ENCODE data around the gene HDGF. TPM values are rescaled to one million over a fixed set of nuclear protein-coding genes. Genes with fewer than 3 reads are reported as not detected.

Gene HDGF
- total RNA-seq, 2 donors from 2014 or later = 198 to 243 TPM

GRCh38 chr1:156749419-156750118 is 1.9 kb downstream of the HDGF start:
- intact Hi-C loops (cut with DNase I, micrococcal nuclease) = no loop called here
- DNase-seq = peak; percentile 67 to 80
- ATAC-seq = peak; percentile 54

GRCh38 chr1:156748670-156749418 is 2.6 kb downstream of the HDGF start:
- intact Hi-C loops (cut with DNase I, micrococcal nuclease) = no loop called here
- DNase-seq (peak; percentile 76 to 81), ATAC-seq (peak; percentile 44)

GRCh38 chr1:156747742-156748669 is 3.5 kb downstream of the HDGF start:
- DNase-seq (no peak), ATAC-seq (no peak)
- intact Hi-C loops (cut with DNase I, micrococcal nuclease) = no loop called here

GRCh38 chr1:156746728-156747631 is 4.5 kb downstream of the HDGF start:
- peak; percentile 93 to 95 for DNase-seq
- intact Hi-C loops (cut with DNase I, micrococcal nuclease) = no loop called here
- ATAC-seq = peak; percentile 30

- intact Hi-C loops (cut with DNase I, micrococcal nuclease) = no loop called here
- no peak for DNase-seq
- ATAC-seq = no peak
Measured at GRCh38 chr1:156746406-156746727, 5.1 kb downstream of the HDGF start.

- intact Hi-C loops (cut with DNase I, micrococcal nuclease) = no loop called here
- DNase-seq (no peak), ATAC-seq (no peak)
Measured at GRCh38 chr1:156745881-156746280, 5.6 kb downstream of the HDGF start.

GRCh38 chr1:156744786-156745419 is 6.6 kb downstream of the HDGF start:
- no peak for ATAC-seq
- no peak for DNase-seq
- intact Hi-C loops (cut with DNase I, micrococcal nuclease) = no loop called here

- DNase-seq (no peak), ATAC-seq (no peak)
- intact Hi-C loops (cut with DNase I, micrococcal nuclease) = no loop called here
Measured at GRCh38 chr1:156744344-156744743, 7.1 kb downstream of the HDGF start.

- ATAC-seq = no peak
- DNase-seq = no peak
- intact Hi-C loops (cut with DNase I, micrococcal nuclease) = no loop called here
Measured at GRCh38 chr1:156743367-156744302, 7.8 kb downstream of the HDGF start.

- intact Hi-C loops (cut with DNase I, micrococcal nuclease) = no loop called here
- ATAC-seq = no peak
- no peak for DNase-seq
Measured at GRCh38 chr1:156742801-156743200, 8.7 kb downstream of the HDGF start.

GRCh38 chr1:156742017-156742416 is 9.5 kb downstream of the HDGF start:
- DNase-seq (no peak), ATAC-seq (no peak)
- intact Hi-C loops (cut with DNase I, micrococcal nuclease) = no loop called here

GRCh38 chr1:156741481-156741983 is 9.9 kb downstream of the HDGF start:
- ATAC-seq = no peak
- intact Hi-C loops (cut with DNase I, micrococcal nuclease) = no loop called here
- DNase-seq = no peak

GRCh38 chr1:156740741-156741480 is 10.6 kb downstream of the HDGF start, which contains the start of gene MRPL24:
MRPL24 (minus strand) TSS chr1:156741088; CDS start chr1:156738704, 2,384 bp downstream.
- intact Hi-C loops (cut with DNase I, micrococcal nuclease) = no loop called here
- DNase-seq (peak; percentile 97 to 99), ATAC-seq (peak; percentile 90)

- ATAC-seq (peak; percentile 10), DNase-seq (peak in 1 of 2 donors; percentile 39)
- intact Hi-C loops (cut with DNase I, micrococcal nuclease) = no loop called here
Measured at GRCh38 chr1:156740237-156740740, 11.2 kb downstream of the HDGF start.

- intact Hi-C loops (cut with DNase I, micrococcal nuclease) = no loop called here
- ATAC-seq (no peak), DNase-seq (no peak)
Measured at GRCh38 chr1:156738916-156739315, 12.6 kb downstream of the HDGF start.

GRCh38 chr1:156738407-156738806 is 13.1 kb downstream of the HDGF start:
- ATAC-seq = no peak
- no peak for DNase-seq
- intact Hi-C loops (cut with DNase I, micrococcal nuclease) = no loop called here

Measured in left colon (tissue), 2 donors.